A172 (cell line): Measurements from ENCODE around the gene RAP1A. TPM values are rescaled to one million over a fixed set of nuclear protein-coding genes. Genes with fewer than 3 reads are reported as not detected.

Source experiments
- DNase-seq: peaks from one replicate; pipeline ENCODE4 v3.0.0-alpha.2; 2015; ENCODE audit warnings: low spot score
- total RNA-seq: library from RNA; depleted of rRNA; stranded (reverse); fragments of >200 nt; shearing (Covaris generic); gene quantifications from 2 replicates; pipeline ENCODE4 v1.2.3, GENCODE V29; 2014; rRNA removed

Gene RAP1A
- total RNA-seq, 1 experiment from 2014 or later: 27.9 TPM

- DNase-seq: no peak
Observed at GRCh38 chr1:111758373-111758772, 138.8 kb downstream of the RAP1A start.

GRCh38 chr1:111761717-111762116, 142.1 kb downstream of the RAP1A start:
- no peak for DNase-seq

DNA sequence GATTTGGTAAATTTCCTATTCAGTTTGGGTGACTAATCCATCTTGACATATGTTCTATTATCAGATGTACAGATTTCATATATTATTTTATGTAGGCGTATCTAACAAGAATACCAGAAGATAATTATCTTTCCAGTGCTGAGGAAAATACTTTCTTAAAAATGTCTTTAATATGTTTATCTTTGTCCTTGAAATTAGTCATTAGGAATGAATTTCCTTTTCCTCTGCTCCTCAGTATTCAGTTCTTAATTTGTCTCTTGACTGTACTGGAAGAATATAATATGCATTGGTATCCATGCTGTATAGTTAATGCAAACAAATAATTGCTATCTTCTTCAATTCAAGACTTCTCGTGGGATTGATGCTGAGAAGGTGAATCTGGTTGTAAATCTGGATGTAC, 142.7 kb downstream of the RAP1A start:
- no peak for DNase-seq

Other genes with a start within 250 kb of the RAP1A start
- gene OVGP1, start 192.1 kb upstream of the RAP1A start, total RNA-seq: 0.50 TPM in 1 of 2 replicates, not detected in the other
- gene WDR77, start 170.5 kb upstream of the RAP1A start, total RNA-seq: 46.1 and 49.2 TPM in 2 replicates
- gene ATP5PB, start 170.3 kb upstream of the RAP1A start, total RNA-seq: 435 and 458 TPM in 2 replicates
- gene C1orf162, start 145.8 kb upstream of the RAP1A start, total RNA-seq: not detected in 2 replicates
- gene ADORA3, start 116.2 kb upstream of the RAP1A start, total RNA-seq: not detected in 2 replicates
- gene TMIGD3, start 116.2 kb upstream of the RAP1A start, total RNA-seq: not detected in 2 replicates
- not detected in 2 replicates for gene INKA2, start 119.6 kb downstream of the RAP1A start, total RNA-seq
- 23.3 and 28.5 TPM in 2 replicates for gene DDX20, start 136.1 kb downstream of the RAP1A start, total RNA-seq